H9 (cell line): ENCODE results near the gene URAD. TPM values are rescaled to one million over a fixed set of nuclear protein-coding genes. Genes with fewer than 3 reads are reported as not detected.
A peak's percentile ranks its signal among the peaks of the same experiment; 100 is the strongest.

ENCODE experiments used
- DNase-seq: peaks from one replicate; pipeline ENCODE4 v3.0.0-alpha.2; 2017
- H2AFZ ChIP-seq: one replicate; pipeline ENCODE4 v1.6.1; 2013; ENCODE audit warnings: mild to moderate bottlenecking, low read length, control low read depth, moderate library complexity
- H2AK5ac ChIP-seq: 2 replicates; pipeline ENCODE4 v1.6.1; 2013; ENCODE audit warnings: low read length, control low read depth, mixed read lengths; ENCODE audit not compliant: insufficient read length
- H2BK120ac ChIP-seq: one replicate; pipeline ENCODE4 v1.6.1; 2013; ENCODE audit warnings: low read depth, mild to moderate bottlenecking, low read length, control low read depth, inconsistent platforms; ENCODE audit not compliant: poor library complexity, severe bottlenecking
- H2BK12ac ChIP-seq: 2 replicates; pipeline ENCODE4 v1.6.1; 2013; ENCODE audit warnings: low read length, control low read depth, mixed read lengths, low read depth; ENCODE audit not compliant: insufficient read length
- H2BK15ac ChIP-seq: 2 replicates; pipeline ENCODE4 v1.6.1; 2013; ENCODE audit warnings: low read depth, low read length, control low read depth
- H2BK20ac ChIP-seq: one replicate; pipeline ENCODE4 v1.6.1; 2013; ENCODE audit warnings: low read depth, mild to moderate bottlenecking, low read length, control low read depth, inconsistent platforms; ENCODE audit not compliant: poor library complexity, severe bottlenecking
- H2BK5ac ChIP-seq: 2 replicates; pipeline ENCODE4 v1.6.1; 2013; ENCODE audit warnings: low read length, control low read depth, mixed read lengths; ENCODE audit not compliant: insufficient read length
- H3K14ac ChIP-seq: 2 replicates; pipeline ENCODE4 v1.6.1; 2013; ENCODE audit warnings: low read length, control low read depth; ENCODE audit not compliant: insufficient read depth
- H3K18ac ChIP-seq: 2 replicates; pipeline ENCODE4 v1.6.1; 2013; ENCODE audit warnings: low read depth, mild to moderate bottlenecking, mixed read lengths, low read length, control low read depth; ENCODE audit not compliant: insufficient read length
- H3K23ac ChIP-seq: 2 replicates; pipeline ENCODE4 v1.6.1; 2013; ENCODE audit warnings: low read length, control low read depth, mixed read lengths, low read depth; ENCODE audit not compliant: insufficient read length
- H3K23me2 ChIP-seq: 2 replicates; pipeline ENCODE4 v1.6.1; 2013; ENCODE audit warnings: low read depth, mild to moderate bottlenecking, mixed read lengths, low read length, control low read depth; ENCODE audit not compliant: insufficient read length, poor library complexity, severe bottlenecking
- H3K27ac ChIP-seq: 2 replicates; pipeline ENCODE4 v1.5.1; 2013; ENCODE audit warnings: low read length, control low read depth, mixed read lengths, low read depth; ENCODE audit not compliant: insufficient read length
- H3K27me3 ChIP-seq: 2 replicates; pipeline ENCODE4 v1.6.1; 2013; ENCODE audit warnings: low read length, control low read depth, inconsistent platforms; ENCODE audit not compliant: insufficient read depth
- H3K4ac ChIP-seq: 2 replicates; pipeline ENCODE4 v1.6.1; 2013; ENCODE audit warnings: low read depth, mild to moderate bottlenecking, control low read depth, inconsistent platforms, low read length, moderate library complexity
- H3K4me1 ChIP-seq: 2 replicates; pipeline ENCODE4 v1.6.1; 2013; ENCODE audit warnings: low read length, control low read depth, inconsistent platforms; ENCODE audit not compliant: insufficient read depth
- H3K4me2 ChIP-seq: 2 replicates; pipeline ENCODE4 v1.6.1; 2013; ENCODE audit warnings: low read length, control low read depth, mixed read lengths; ENCODE audit not compliant: insufficient read length, insufficient read depth
- H3K56ac ChIP-seq: 2 replicates; pipeline ENCODE4 v1.6.1; 2013; ENCODE audit warnings: low read depth, mild to moderate bottlenecking, mixed read lengths, low read length, control low read depth; ENCODE audit not compliant: insufficient read length
- H3K79me1 ChIP-seq: 2 replicates; pipeline ENCODE4 v1.6.1; 2013; ENCODE audit warnings: low read depth, mild to moderate bottlenecking, moderate library complexity, low read length, control low read depth, inconsistent platforms; ENCODE audit not compliant: insufficient read depth, poor library complexity, severe bottlenecking
- H3K79me2 ChIP-seq: 2 replicates; pipeline ENCODE4 v1.6.1; 2013; ENCODE audit warnings: low read length, control low read depth, inconsistent platforms; ENCODE audit not compliant: insufficient read depth
- H3K9ac ChIP-seq: 2 replicates; pipeline ENCODE4 v1.6.1; 2013; ENCODE audit warnings: low read length, control low read depth, mixed read lengths; ENCODE audit not compliant: insufficient read length; ENCODE audit errors: extremely low read depth
- H3K9me3 ChIP-seq: one replicate; pipeline ENCODE4 v1.6.1; 2013; ENCODE audit warnings: low read depth, low read length, inconsistent platforms; ENCODE audit not compliant: control insufficient read depth
- H3T11ph ChIP-seq: one replicate; pipeline ENCODE4 v1.6.1; 2013; ENCODE audit warnings: mild to moderate bottlenecking, low read length, control low read depth, inconsistent platforms
- H4K20me1 ChIP-seq: one replicate; pipeline ENCODE4 v1.6.1; 2013; ENCODE audit not compliant: control insufficient read depth, insufficient read length, insufficient read depth
- H4K5ac ChIP-seq: 2 replicates; pipeline ENCODE4 v1.6.1; 2013; ENCODE audit warnings: low read depth, mild to moderate bottlenecking, mixed read lengths, low read length, control low read depth; ENCODE audit not compliant: insufficient read length
- H4K8ac ChIP-seq: replicated peaks from 2 replicates; pipeline ENCODE4 v1.6.1; 2013; ENCODE audit warnings: low read length, control low read depth, mixed read lengths, low read depth; ENCODE audit not compliant: insufficient read length
- H4K91ac ChIP-seq: 2 replicates; pipeline ENCODE4 v1.6.1; 2013; ENCODE audit warnings: low read depth, mild to moderate bottlenecking, moderate library complexity, mixed read lengths, low read length, control low read depth; ENCODE audit not compliant: insufficient read length
- H3K27ac Mint-ChIP-seq, 3 experiments: 2 replicates in 2 of 3; 3 replicates in 1 of 3; pipeline ENCODE4 v1.8.0; 2020 to 2021; ENCODE audit warnings: mixed read lengths in 3 of 3, mild to moderate bottlenecking in 1 of 3, moderate library complexity in 1 of 3
- H3K27me3 Mint-ChIP-seq: 2 replicates; pipeline ENCODE4 v1.8.0; 2021; ENCODE audit warnings: low read depth, mild to moderate bottlenecking, moderate library complexity, mixed read lengths
- H3K36me3 Mint-ChIP-seq, 3 experiments: 2 replicates in 2 of 3; 3 replicates in 1 of 3; pipeline ENCODE4 v1.8.0; 2020 to 2021; ENCODE audit warnings: low read depth in 3 of 3, mixed read lengths in 3 of 3; ENCODE audit not compliant: insufficient read depth in 1 of 3
- H3K4me1 Mint-ChIP-seq, 2 experiments: 2 replicates each; pipeline ENCODE4 v1.8.0; 2020; ENCODE audit warnings: mixed read lengths in 2 of 2
- H3K4me3 Mint-ChIP-seq, 2 experiments: 2 replicates in 1 of 2; 3 replicates in 1 of 2; pipeline ENCODE4 v1.8.0; 2020 to 2021; ENCODE audit warnings: mild to moderate bottlenecking in 2 of 2, mixed read lengths in 2 of 2, moderate library complexity in 1 of 2
- H3K9me3 Mint-ChIP-seq, 2 experiments: 2 replicates in 1 of 2; 3 replicates in 1 of 2; pipeline ENCODE4 v1.8.0; 2020; ENCODE audit warnings: mild to moderate bottlenecking in 2 of 2, mixed read lengths in 2 of 2, moderate library complexity in 1 of 2
- CTCF ChIP-seq: fragments of 200-600 bp; sonication (generic); conservative IDR thresholded peaks from 3 replicates; pipeline ENCODE4 v1.8.0; 2021; ENCODE audit warnings: antibody characterized with exemption, mild to moderate bottlenecking
- WGBS: extraction: QIAGEN DNeasy Blood & Tissue Kit; methylation state at CpG from one replicate; pipeline ENCODE4 v1.1.7; 2013; ENCODE audit warnings: missing lambda C conversion rate, low lambda C conversion rate, mixed read lengths; ENCODE audit not compliant: insufficient read length; ENCODE audit errors: extremely low coverage; 5-methylcytosine and 5-hydroxymethylcytosine counted together
- total RNA-seq: library from RNA; stranded (reverse); gene quantifications from 2 replicates; pipeline ENCODE4 v1.2.1, GENCODE V29; 2021

URAD gene
- total RNA-seq, 1 experiment from 2014 or later = not detected

- Histone ChIP-seq H3K27ac (no peak overlapping the region), H2BK5ac (no peak overlapping the region), H3K4me1 (peaks cover 9% of the 10 kb centered on the region), H2AK5ac (no peak overlapping the region), H4K20me1 (peaks cover 4% of the 10 kb centered on the region), H3K23ac (no peak overlapping the region), H2AFZ (no peak overlapping the region), H4K91ac (no peak overlapping the region), H4K5ac (no peak overlapping the region), H3K79me2 (no peaks in the 10 kb centered on the region), H3K9ac (no peak overlapping the region), H3K4ac (no peak overlapping the region), H3K27me3 (peaks cover 94% of the 10 kb centered on the region), H3K23me2 (no peaks in the 10 kb centered on the region), H3K9me3 (no peaks in the 10 kb centered on the region), H3K79me1 (no peaks in the 10 kb centered on the region), H3K18ac (peak overlapping the region; percentile 32), H4K8ac (no peak overlapping the region), H3K4me2 (peak overlapping the region; percentile 46), H3T11ph (no peak overlapping the region), H2BK15ac (no peak overlapping the region; the same call in 1 of the 2 replicates), H3K14ac (no peak overlapping the region; the same call in 1 of the 2 replicates), H2BK12ac (no peak overlapping the region), H2BK20ac (no peak overlapping the region), H3K56ac (no peak overlapping the region), H2BK120ac (no peak overlapping the region)
- peaks cover 33 to 44% of the 10 kb centered on the region in 2 experiments for H3K4me1 Mint-ChIP-seq
- WGBS = no CpG with 5 or more reads among the region's 86 CpGs
- DNase-seq = peak; percentile 64
- H3K9me3 Mint-ChIP-seq = peaks cover 5 to 20% of the 10 kb centered on the region in 2 experiments
- no peak overlapping the region for H3K27ac Mint-ChIP-seq
- 0 out of 3 replicates have a peak, but pooled peaks have one; percentile 15 for TF ChIP-seq CTCF
- H3K4me3 Mint-ChIP-seq = peak overlapping the region in 1 of 2 experiments; percentile 78; a peak in 2 of 5 replicates
- H3K27me3 Mint-ChIP-seq = peaks cover 100% of the 10 kb centered on the region
- no peaks in the 10 kb centered on the region for H3K36me3 Mint-ChIP-seq
These were observed 20.0 kb downstream of the URAD start for GRCh38 chr13:27968316-27969081.
